A549 (cell line): ENCODE measurements around the gene EFHC1. TPM values are rescaled to one million over a fixed set of nuclear protein-coding genes. Genes with fewer than 3 reads are reported as not detected.

Experiments
- ATAC-seq, 2 experiments: fragments of 200-7000 bp in 1 of 2; fragments of >200 bp in 1 of 2; cut with Nextera tagmentation in 1 of 2; cut with Tn5 transposase in 1 of 2; 3 replicates each; pipeline versions ENCODE4 v1.8.0 to v1.9.1; 2018 to 2020; ENCODE audit warnings: mild to moderate bottlenecking in 1 of 2, moderate library complexity in 1 of 2
- CTCF ChIA-PET: fragments of 300-600 bp; sonication (Branson Sonifier 250); formaldehyde crosslinking; extraction: SDS; loops from one replicate; lab custom pipeline; 2021; ENCODE audit warnings: antibody characterized with exemption, inconsistent platforms; lab: Yijun Ruan, JAX
- POLR2A ChIA-PET: fragments of 350-600 bp; formaldehyde crosslinking; extraction: SDS; loops from one replicate; lab custom pipeline; 2021; ENCODE audit warnings: antibody characterized with exemption, inconsistent platforms; lab: Yijun Ruan, JAX
- DNase-seq, 2 experiments: peaks; one replicate each; pipeline versions ENCODE4 v3.0.0 to v3.0.0-alpha.2; 2011 to 2016; ENCODE audit warnings: low read depth in 1 of 2, low spot score in 1 of 2
- FAIRE-seq: peaks from 2 replicates; lab custom pipeline; 2011; peaks lifted over from hg19 to GRCh38; lab: Jason Lieb, UNC
- H3K27ac ChIP-seq, 2 experiments: fragments of >200 bp; sonication (Bioruptor Twin); formaldehyde crosslinking; 3 replicates each; pipeline ENCODE4 v1.5.1; 2016 to 2017
- H3K4me1 ChIP-seq: fragments of >200 bp; sonication (Bioruptor Twin); formaldehyde crosslinking; 3 replicates; pipeline ENCODE4 v1.6.1; 2016
- H3K4me2 ChIP-seq: fragments of >200 bp; sonication (Bioruptor Twin); formaldehyde crosslinking; 3 replicates; pipeline ENCODE4 v1.6.1; 2016
- H3K4me3 ChIP-seq: fragments of >200 bp; sonication (Bioruptor Twin); formaldehyde crosslinking; 3 replicates; pipeline ENCODE4 v1.5.1; 2016
- H3K9me3 ChIP-seq: fragments of >200 bp; sonication (Bioruptor Twin); formaldehyde crosslinking; 3 replicates; pipeline ENCODE4 v1.6.1; 2016
- ATOH8 ChIP-seq: fragments of 250-450 bp; sonication (Bioruptor Pico); IDR thresholded peaks from 2 replicates; pipeline ENCODE4 v1.5.0; 2020; ENCODE audit warnings: low read depth, mild to moderate bottlenecking, moderate library complexity
- CBX8 ChIP-seq: fragments of 200-600 bp; sonication (generic); IDR thresholded peaks from 2 replicates; pipeline ENCODE4 v1.6.1; 2016
- CEBPB ChIP-seq, 2 experiments: fragments of >200 bp in 1 of 2; sonication (Bioruptor Twin) in 1 of 2; formaldehyde crosslinking in 1 of 2; IDR thresholded peaks; 2 replicates each; pipeline ENCODE4 v1.6.1; 2012 to 2016
- CTCF ChIP-seq: fragments of >200 bp; sonication (Bioruptor Twin); formaldehyde crosslinking; IDR thresholded peaks from 3 replicates; pipeline ENCODE4 v1.5.1; 2016
- EHF ChIP-seq: fragments of 250-450 bp; sonication (Bioruptor Pico); IDR thresholded peaks from 2 replicates; pipeline ENCODE4 v1.5.0; 2020; ENCODE audit warnings: mild to moderate bottlenecking
- EP300 ChIP-seq, 2 experiments: fragments of >200 bp; sonication (Bioruptor Twin); formaldehyde crosslinking; IDR thresholded peaks; 2 replicates in 1 of 2; 3 replicates in 1 of 2; pipeline ENCODE4 v1.6.1; 2016 to 2017
- FOSB ChIP-seq: fragments of 250-450 bp; sonication (Bioruptor Pico); IDR thresholded peaks from 2 replicates; pipeline ENCODE4 v1.5.0; 2020; ENCODE audit warnings: mild to moderate bottlenecking, moderate library complexity
- FOSL2 ChIP-seq, 2 experiments: fragments of 450-650 bp in 1 of 2; fragments of >200 bp in 1 of 2; sonication (Bioruptor Twin) in 1 of 2; formaldehyde crosslinking; IDR thresholded peaks; 2 replicates each; pipeline versions ENCODE4 v1.5.0 to v1.6.1; 2016 to 2020; ENCODE audit warnings: mild to moderate bottlenecking in 1 of 2, moderate library complexity in 1 of 2
- HDAC2 ChIP-seq: fragments of 200-600 bp; sonication (generic); IDR thresholded peaks from 2 replicates; pipeline ENCODE4 v1.6.1; 2016
- HOXB13 ChIP-seq: fragments of 250-450 bp; sonication (Bioruptor Pico); IDR thresholded peaks from 2 replicates; pipeline ENCODE4 v1.5.0; 2020; ENCODE audit warnings: low read depth, mild to moderate bottlenecking, moderate library complexity
- JUN ChIP-seq, 2 experiments: fragments of >200 bp; sonication (Bioruptor Twin); formaldehyde crosslinking; IDR thresholded peaks; 2 replicates in 1 of 2; 3 replicates in 1 of 2; pipeline ENCODE4 v1.6.1; 2016 to 2017
- KDM1A ChIP-seq: fragments of 200-600 bp; sonication (generic); IDR thresholded peaks from 2 replicates; pipeline ENCODE4 v1.6.1; 2016; ENCODE audit warnings: low read depth, mild to moderate bottlenecking
- MAFK ChIP-seq: fragments of 450-650 bp; IDR thresholded peaks from 2 replicates; pipeline ENCODE4 v1.6.1; 2014; ENCODE audit not compliant: partially characterized antibody
- MAZ ChIP-seq: fragments of 150-350 bp; IDR thresholded peaks from 2 replicates; pipeline ENCODE4 v1.6.1; 2014; ENCODE audit warnings: antibody characterized with exemption, low read depth, low read length, borderline replicate concordance
- MYC ChIP-seq: IDR thresholded peaks from 2 replicates; pipeline ENCODE4 v1.6.1; 2012; ENCODE audit warnings: mild to moderate bottlenecking, inconsistent platforms, low read length, improper control_type of control experiment, borderline replicate concordance
- PHF8 ChIP-seq: fragments of 200-600 bp; sonication (generic); IDR thresholded peaks from 2 replicates; pipeline ENCODE4 v1.6.1; 2016; ENCODE audit warnings: low read depth, mild to moderate bottlenecking, antibody characterized with exemption, moderate library complexity, borderline replicate concordance
- POLR2A ChIP-seq: IDR thresholded peaks from 2 replicates; pipeline ENCODE4 v1.6.1; 2012; ENCODE audit warnings: mild to moderate bottlenecking, low read length
- RAD21 ChIP-seq, 2 experiments: fragments of >200 bp in 1 of 2; sonication (Bioruptor Twin) in 1 of 2; formaldehyde crosslinking in 1 of 2; IDR thresholded peaks in 1 of 2; conservative IDR thresholded peaks in 1 of 2; 2 replicates in 1 of 2; 3 replicates in 1 of 2; pipeline ENCODE4 v1.6.1; 2012 to 2018; ENCODE audit warnings: inconsistent platforms in 1 of 2
- TFCP2L1 ChIP-seq: fragments of 250-450 bp; sonication (Bioruptor Pico); IDR thresholded peaks from 2 replicates; pipeline ENCODE4 v1.5.0; 2021; ENCODE audit warnings: mild to moderate bottlenecking
- ZC3H11A ChIP-seq: fragments of 450-650 bp; IDR thresholded peaks from 2 replicates; pipeline ENCODE4 v1.6.1; 2014; ENCODE audit warnings: antibody characterized with exemption, mild to moderate bottlenecking
- WGBS: methylation state at CpG from one replicate; pipeline ENCODE4 v1.1.6; 2017; ENCODE audit errors: missing lambda C conversion rate; 5-methylcytosine and 5-hydroxymethylcytosine counted together
- polyA plus RNA-seq, 4 experiments: library from polyadenylated mRNA; depleted of rRNA in 3 of 4; stranded (reverse); fragments of >200 nt; fragmentation: RNase III in 1 of 4; extraction: RNeasy Plus Mini Kit Qiagen cat#74134 plus additional on column Dnase treatment in 1 of 4; gene quantifications; 2 replicates in 3 of 4; 3 replicates in 1 of 4; pipeline ENCODE4 v1.2.3, GENCODE V29; 2011 to 2017
- TF ChIP-seq, protein P1 (sequence below): fragments of 150-350 bp; IDR thresholded peaks from 2 replicates; pipeline ENCODE4 v1.6.1; 2014; ENCODE audit warnings: low read depth, mild to moderate bottlenecking, low read length
- TF ChIP-seq, protein P2 (sequence below): fragments of 450-650 bp; IDR thresholded peaks from 2 replicates; pipeline ENCODE4 v1.6.1; 2014; ENCODE audit warnings: antibody characterized with exemption
- TF ChIP-seq, protein P3 (sequence below): fragments of 250-450 bp; sonication (Bioruptor Pico); IDR thresholded peaks from 2 replicates; pipeline ENCODE4 v1.5.0; 2021; ENCODE audit warnings: mild to moderate bottlenecking, moderate library complexity, borderline replicate concordance

The EFHC1 gene
- polyA plus RNA-seq, 2 of the 4 experiments (the other 2 are of a cell fraction), result 14.0 to 46.7 TPM

DNA sequence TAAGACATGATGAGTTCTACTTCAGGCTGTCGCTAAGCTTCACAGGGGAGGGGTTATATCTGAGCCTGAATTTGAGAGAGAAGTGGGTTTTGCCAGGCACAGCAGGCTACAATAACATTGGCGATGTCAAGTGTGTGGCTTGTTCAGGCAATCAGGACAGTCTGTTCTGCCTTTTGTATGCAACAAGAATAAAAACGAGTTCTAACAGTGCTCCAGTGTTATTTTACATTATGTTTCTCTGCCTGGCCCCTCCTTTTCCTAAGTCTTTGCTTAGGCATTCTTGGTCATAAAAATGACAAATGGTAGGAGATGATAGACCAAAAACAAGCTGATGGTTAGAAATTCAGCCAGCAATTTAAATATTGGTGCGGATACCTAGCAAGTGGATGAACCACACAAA, 31.4 kb upstream of the EFHC1 start:
- H3K27ac ChIP-seq, result no peak overlapping the region
- peaks cover 15% of the 10 kb centered on the region; the same call in 2 of the 3 replicates for H3K4me1 ChIP-seq
- FAIRE-seq, result no peak
- DNase-seq, result no peak
- H3K9me3 ChIP-seq, result no peaks in the 10 kb centered on the region
- H3K4me2 ChIP-seq, result no peak overlapping the region
- no peak for ATAC-seq
- ChIA-PET POLR2A (no interaction called here), CTCF (interaction anchor here (1.0 to 1.5 kb wide), 2 partner anchors 17 to 157 kb away, joined by 3 to 4 read pairs; no protein-coding TSS in a partner anchor)
- 88% methylated on average over 4 of the region's 4 CpGs for WGBS
- TF ChIP-seq POLR2A, result no peak
- TF ChIP-seq KDM1A, result no peak
- no peak for TF ChIP-seq CEBPB (IDR thresholded peaks at IDR 0.05)
- TF ChIP-seq CBX8, result no peak
- TF ChIP-seq HDAC2, result no peak
- TF ChIP-seq HOXB13 (CRISPR knock-in tag), result no peak
- no peak for TF ChIP-seq ATOH8 (CRISPR knock-in tag)
- TF ChIP-seq MYC, result no peak
- TF ChIP-seq, protein P1, sequence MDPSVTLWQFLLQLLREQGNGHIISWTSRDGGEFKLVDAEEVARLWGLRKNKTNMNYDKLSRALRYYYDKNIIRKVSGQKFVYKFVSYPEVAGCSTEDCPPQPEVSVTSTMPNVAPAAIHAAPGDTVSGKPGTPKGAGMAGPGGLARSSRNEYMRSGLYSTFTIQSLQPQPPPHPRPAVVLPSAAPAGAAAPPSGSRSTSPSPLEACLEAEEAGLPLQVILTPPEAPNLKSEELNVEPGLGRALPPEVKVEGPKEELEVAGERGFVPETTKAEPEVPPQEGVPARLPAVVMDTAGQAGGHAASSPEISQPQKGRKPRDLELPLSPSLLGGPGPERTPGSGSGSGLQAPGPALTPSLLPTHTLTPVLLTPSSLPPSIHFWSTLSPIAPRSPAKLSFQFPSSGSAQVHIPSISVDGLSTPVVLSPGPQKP, result no peak
- TF ChIP-seq, protein P2, sequence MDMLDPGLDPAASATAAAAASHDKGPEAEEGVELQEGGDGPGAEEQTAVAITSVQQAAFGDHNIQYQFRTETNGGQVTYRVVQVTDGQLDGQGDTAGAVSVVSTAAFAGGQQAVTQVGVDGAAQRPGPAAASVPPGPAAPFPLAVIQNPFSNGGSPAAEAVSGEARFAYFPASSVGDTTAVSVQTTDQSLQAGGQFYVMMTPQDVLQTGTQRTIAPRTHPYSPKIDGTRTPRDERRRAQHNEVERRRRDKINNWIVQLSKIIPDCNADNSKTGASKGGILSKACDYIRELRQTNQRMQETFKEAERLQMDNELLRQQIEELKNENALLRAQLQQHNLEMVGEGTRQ, result no peak
- no peak for TF ChIP-seq PHF8
- TF ChIP-seq TFCP2L1 (CRISPR knock-in tag), result no peak
- TF ChIP-seq EP300 (IDR thresholded peaks at IDR 0.05), result no peak
- TF ChIP-seq EHF, result no peak
- no peak for TF ChIP-seq FOSL2 (IDR thresholded peaks at IDR 0.05)
- TF ChIP-seq FOSL2 (CRISPR knock-in tag; IDR thresholded peaks at IDR 0.05), result no peak
- TF ChIP-seq FOSB (CRISPR knock-in tag), result no peak
- TF ChIP-seq, protein P3, sequence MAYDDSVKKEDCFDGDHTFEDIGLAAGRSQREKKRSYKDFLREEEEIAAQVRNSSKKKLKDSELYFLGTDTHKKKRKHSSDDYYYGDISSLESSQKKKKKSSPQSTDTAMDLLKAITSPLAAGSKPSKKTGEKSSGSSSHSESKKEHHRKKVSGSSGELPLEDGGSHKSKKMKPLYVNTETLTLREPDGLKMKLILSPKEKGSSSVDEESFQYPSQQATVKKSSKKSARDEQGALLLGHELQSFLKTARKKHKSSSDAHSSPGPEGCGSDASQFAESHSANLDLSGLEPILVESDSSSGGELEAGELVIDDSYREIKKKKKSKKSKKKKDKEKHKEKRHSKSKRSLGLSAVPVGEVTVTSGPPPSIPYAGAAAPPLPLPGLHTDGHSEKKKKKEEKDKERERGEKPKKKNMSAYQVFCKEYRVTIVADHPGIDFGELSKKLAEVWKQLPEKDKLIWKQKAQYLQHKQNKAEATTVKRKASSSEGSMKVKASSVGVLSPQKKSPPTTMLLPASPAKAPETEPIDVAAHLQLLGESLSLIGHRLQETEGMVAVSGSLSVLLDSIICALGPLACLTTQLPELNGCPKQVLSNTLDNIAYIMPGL (CRISPR knock-in tag), result no peak
- TF ChIP-seq MAZ, result no peak
- no peak for TF ChIP-seq CTCF
- no peak for TF ChIP-seq JUN (IDR thresholded peaks at IDR 0.05)
- no peak overlapping the region for H3K4me3 ChIP-seq

- H3K4me2 ChIP-seq, result peak overlapping the region; percentile 65; the same call in 2 of the 3 replicates
- POLR2A ChIA-PET, result no interaction called here
- FAIRE-seq (no peak), DNase-seq (no peak), ATAC-seq (peak in 1 of 2 experiments; percentile 30; a peak in 2 of 6 replicates)
- TF ChIP-seq MAFK (no peak), ZC3H11A (no peak), RAD21 (conservative IDR thresholded peaks at IDR 0.05 in 1 of 2, IDR thresholded peaks at IDR 0.05 in 1 of 2) (no peak), JUN (IDR thresholded peaks at IDR 0.05) (no peak), FOSB (CRISPR knock-in tag) (no peak)
- peaks cover 15% of the 10 kb centered on the region; the same call in 2 of the 3 replicates for H3K4me1 ChIP-seq
- no peak overlapping the region for H3K4me3 ChIP-seq
- no peak overlapping the region; a peak in 1 of 6 replicates for H3K27ac ChIP-seq
- CTCF ChIA-PET, result interaction anchor here (1.5 to 2.4 kb wide), 2 partner anchors 11 to 17 kb away, joined by 4 to 12 read pairs; no protein-coding TSS in a partner anchor
- WGBS, result 85% methylated on average over 1 of the region's 1 CpG
- no peaks in the 10 kb centered on the region for H3K9me3 ChIP-seq
Measured at GRCh38 chr6:52389264-52389625, 30.9 kb upstream of the EFHC1 start.
